Measurements from ENCODE around the gene KHSRP. TPM values are rescaled to one million over a fixed set of nuclear protein-coding genes. Genes with fewer than 3 reads are reported as not detected.

The KHSRP gene
- total and polyA plus RNA-seq, 2 of the 4 experiments (the other 2 are of a cell fraction): 31.9 to 93.7 TPM

GRCh38 chr19:6465006-6465405, 40.4 kb upstream of the KHSRP start:
- in situ Hi-C loops (cut with MboI; ENCODE audit: low sequenced_read_pairs): no loop called here
- TF ChIP-seq NFE2L2 (IDR thresholded peaks at IDR 0.05; ENCODE audit: low read depth, low read length) (no peak), USF2 (IDR thresholded peaks at IDR 0.05; ENCODE audit: low read depth, low read length) (no peak), CHD1 (IDR thresholded peaks at IDR 0.05; ENCODE audit: low read depth, low read length) (no peak), RCOR1 (IDR thresholded peaks at IDR 0.05; ENCODE audit: insufficient replicate concordance, low read length) (no peak), BHLHE40 (IDR thresholded peaks at IDR 0.05; ENCODE audit: low read depth, low read length) (no peak), MXI1 (IDR thresholded peaks at IDR 0.05; ENCODE audit: borderline replicate concordance, low read depth, low read length) (no peak), FOS (IDR thresholded peaks at IDR 0.05; ENCODE audit: low read depth, low read length) (no peak), RFX5 (IDR thresholded peaks at IDR 0.05; ENCODE audit: low read depth, low read length) (no peak), SMC3 (IDR thresholded peaks at IDR 0.05; ENCODE audit: low read depth, low read length) (no peak), MAFK (IDR thresholded peaks at IDR 0.05; ENCODE audit: low read depth, low read length) (no peak), POLR2A (IDR thresholded peaks at IDR 0.05; ENCODE audit: low read depth, low read length) (no peak), CEBPB (IDR thresholded peaks at IDR 0.05; ENCODE audit: low read depth, low read length) (no peak), RAD21 (IDR thresholded peaks at IDR 0.05; ENCODE audit: low read length) (no peak), MAZ (IDR thresholded peaks at IDR 0.05; ENCODE audit: borderline replicate concordance, low read depth, low read length) (no peak), ELK1 (IDR thresholded peaks at IDR 0.05; ENCODE audit: borderline replicate concordance, low read depth, low read length) (no peak), CTCF (conservative IDR thresholded peaks at IDR 0.05; ENCODE audit: low read depth, low read length) (no peak)
- Histone ChIP-seq H3K79me1 (ENCODE audit: low read depth in 1 of 2, low read length in 2 of 2) (no peaks in the 10 kb centered on the region), H3K56ac (ENCODE audit: extremely low read depth, insufficient read depth, low read length) (no peak overlapping the region), H4K20me1 (ENCODE audit: insufficient read depth, low read length) (no peaks in the 10 kb centered on the region), H2BK15ac (ENCODE audit: low read depth, low read length) (no peak overlapping the region), H2AK9ac (replicated peaks; ENCODE audit: low read depth, low read length, poor library complexity) (no peak overlapping the region), H3K4me3 (ENCODE audit: insufficient read depth, low read depth, low read length) (no peak overlapping the region), H3K9me1 (ENCODE audit: insufficient read depth, low read length) (no peaks in the 10 kb centered on the region; the same call in 1 of the 2 replicates), H4K91ac (ENCODE audit: insufficient read depth, low read depth, low read length) (no peak overlapping the region), H2AFZ (replicated peaks; ENCODE audit: low read length, poor library complexity) (no peak overlapping the region), H2BK20ac (ENCODE audit: low read depth, low read length) (no peak overlapping the region), H4K5ac (ENCODE audit: low read depth, low read length) (no peak overlapping the region), H3K27ac (ENCODE audit: insufficient read depth, low read length) (no peak overlapping the region), H2BK120ac (ENCODE audit: low read depth, low read length) (no peak overlapping the region), H3K9ac (ENCODE audit: low read depth, low read length) (no peak overlapping the region), H3K18ac (ENCODE audit: low read depth, low read length) (no peak overlapping the region), H3K4me1 (ENCODE audit: control insufficient read depth, insufficient read depth, low read length) (no peaks in the 10 kb centered on the region), H3K27me3 (ENCODE audit: control insufficient read depth, insufficient read depth, low read length) (peaks cover 29% of the 10 kb centered on the region), H4K8ac (ENCODE audit: low read depth in 2 of 2, low read length in 2 of 2) (no peak overlapping the region), H3K9me3 (ENCODE audit: control insufficient read depth, insufficient read depth, low read length) (no peaks in the 10 kb centered on the region), H3K36me3 (ENCODE audit: control insufficient read depth, insufficient read depth, low read length) (no peaks in the 10 kb centered on the region), H3K14ac (replicated peaks; ENCODE audit: low read depth, low read length) (no peak overlapping the region), H2AK5ac (ENCODE audit: low read depth, low read length) (no peak overlapping the region), H3K4me2 (ENCODE audit: low read depth, low read length) (no peak overlapping the region), H3K4ac (ENCODE audit: low read depth, low read length) (no peak overlapping the region), H2BK5ac (ENCODE audit: low read depth, low read length, poor library complexity, severe bottlenecking) (no peak overlapping the region), H3K23ac (ENCODE audit: low read depth, low read length) (no peak overlapping the region)
- dilution Hi-C loops (cut with HindIII; ENCODE audit: low sequenced_read_pairs, unreplicated experiment): no loop called here
- CTCF ChIA-PET: no interaction called here
- ATAC-seq (ENCODE audit: low read depth) (no peak), DNase-seq (no peak)
- intact Hi-C loops (cut with micrococcal nuclease): no loop called here
- no TSS peak for BruUV-seq (replicated peaks)
- POLR2A ChIA-PET (ENCODE audit: unreplicated experiment): no interaction called here
- 10% methylated on average over 2 of the region's 9 CpGs; no CpG with 5 or more reads in 1 of the 2 experiments for WGBS, 2 experiments (ENCODE audit: extremely low coverage in 2 of 2, insufficient read length in 1 of 2)

All from IMR-90 (cell line).